Large intestine (tissue), 3 donors: ENCODE measurements around the gene EFNB1. TPM values are rescaled to one million over a fixed set of nuclear protein-coding genes. Genes with fewer than 3 reads are reported as not detected.
A peak's percentile ranks its signal among the peaks of the same experiment; 100 is the strongest.

ENCODE experiments used
- DNase-seq, 2 donors: peaks; one replicate each; pipeline versions ENCODE4 v3.0.0 to v3.0.0-alpha.2; 2013
- H3K27ac ChIP-seq: one replicate; pipeline ENCODE4 v1.5.1; 2013; ENCODE audit warnings: low read length
- H3K27me3 ChIP-seq: 2 replicates; pipeline ENCODE4 v1.6.1; 2013; ENCODE audit warnings: low read length; ENCODE audit not compliant: control insufficient read depth, insufficient read depth
- H3K36me3 ChIP-seq: 2 replicates; pipeline ENCODE4 v1.6.1; 2013; ENCODE audit warnings: low read length; ENCODE audit not compliant: control insufficient read depth, insufficient read depth
- H3K4me1 ChIP-seq: one replicate; pipeline ENCODE4 v1.6.1; 2013; ENCODE audit warnings: low read length; ENCODE audit not compliant: control insufficient read depth, insufficient read depth
- H3K4me3 ChIP-seq: one replicate; pipeline ENCODE4 v1.5.1; 2013; ENCODE audit warnings: low read length
- H3K9me3 ChIP-seq: one replicate; pipeline ENCODE4 v1.6.1; 2013; ENCODE audit warnings: mild to moderate bottlenecking, low read depth, low read length, moderate library complexity; ENCODE audit not compliant: control insufficient read depth
- WGBS: methylation state at CpG from one replicate; pipeline ENCODE4 v1.1.5; 2013; ENCODE audit warnings: low lambda C conversion rate; ENCODE audit not compliant: insufficient coverage; 5-methylcytosine and 5-hydroxymethylcytosine counted together
- polyA plus RNA-seq: library from polyadenylated mRNA; unstranded; fragments of 120-200 nt; gene quantifications from one replicate; pipeline ENCODE4 v1.2.1, GENCODE V29; 2013

Gene EFNB1
- polyA plus RNA-seq, 1 donor: 25.4 TPM

GRCh38 chrX:68878977-68879645, 50.3 kb downstream of the EFNB1 start:
- Histone ChIP-seq H3K27me3 (no peaks in the 10 kb centered on the region), H3K36me3 (no peaks in the 10 kb centered on the region), H3K4me3 (no peak overlapping the region), H3K27ac (no peak overlapping the region), H3K9me3 (no peaks in the 10 kb centered on the region), H3K4me1 (peaks cover 5% of the 10 kb centered on the region)
- DNase-seq: no peak
- WGBS: no CpG with 5 or more reads among the region's 11 CpGs

GRCh38 chrX:68880846-68881552, 52.2 kb downstream of the EFNB1 start:
- no peaks in the 10 kb centered on the region for H3K27me3 ChIP-seq
- no peak overlapping the region for H3K27ac ChIP-seq
- H3K4me3 ChIP-seq: no peak overlapping the region
- no peak for DNase-seq
- H3K9me3 ChIP-seq: no peaks in the 10 kb centered on the region
- peaks cover 5% of the 10 kb centered on the region for H3K4me1 ChIP-seq
- H3K36me3 ChIP-seq: no peaks in the 10 kb centered on the region
- no CpG with 5 or more reads among the region's 9 CpGs for WGBS

DNA sequence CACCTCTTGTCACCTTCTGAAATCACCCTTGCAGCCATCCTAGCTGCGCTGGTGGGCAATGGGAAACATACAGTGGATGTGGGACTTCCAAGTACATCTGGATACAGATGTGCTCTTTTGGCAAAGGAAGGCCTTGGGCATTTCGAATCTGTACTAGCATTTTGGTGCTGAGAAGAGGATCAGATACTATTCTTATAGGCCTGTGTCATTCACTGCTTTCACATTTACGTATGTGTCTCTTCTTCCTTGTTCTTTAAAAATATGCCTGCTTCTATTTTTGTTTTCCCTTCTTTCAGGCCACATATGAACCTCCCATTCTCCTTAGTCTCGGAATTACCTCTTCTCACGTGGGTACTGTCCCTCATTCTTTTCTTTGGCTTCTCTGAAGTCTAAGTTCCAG, 53.1 kb downstream of the EFNB1 start:
- Histone ChIP-seq H3K27me3 (no peaks in the 10 kb centered on the region), H3K4me3 (no peak overlapping the region), H3K9me3 (no peaks in the 10 kb centered on the region), H3K36me3 (no peaks in the 10 kb centered on the region), H3K4me1 (peaks cover 5% of the 10 kb centered on the region), H3K27ac (no peak overlapping the region)
- WGBS: 65% methylated on average over 2 of the region's 5 CpGs
- DNase-seq: peak in 1 of 2 donors; percentile 27

DNA sequence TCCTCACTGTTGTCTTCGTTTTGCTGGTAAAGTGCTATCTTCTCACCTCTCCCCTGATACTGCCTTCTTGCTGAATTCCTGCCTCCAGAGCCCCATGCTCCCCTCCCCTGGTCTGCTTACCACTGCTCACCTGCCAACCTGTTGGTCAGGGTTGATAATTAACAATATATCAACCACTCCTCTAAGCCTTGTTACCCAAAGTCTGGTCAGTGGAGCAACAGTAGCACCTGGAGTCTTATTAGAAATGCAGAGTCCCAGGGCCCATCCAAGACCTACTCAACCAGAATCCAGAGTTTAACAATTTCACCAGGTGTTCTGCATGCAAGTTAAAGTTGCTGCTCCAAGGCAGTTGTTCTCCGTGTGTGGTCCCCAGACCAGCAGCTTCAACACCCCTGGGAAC, 55.0 kb downstream of the EFNB1 start:
- peak in 1 of 2 donors; percentile 61 for DNase-seq
- WGBS: no CpG with 5 or more reads among the region's 2 CpGs
- Histone ChIP-seq H3K4me1 (peaks cover 5% of the 10 kb centered on the region), H3K4me3 (no peak overlapping the region), H3K9me3 (no peaks in the 10 kb centered on the region), H3K27me3 (no peaks in the 10 kb centered on the region), H3K36me3 (no peaks in the 10 kb centered on the region), H3K27ac (no peak overlapping the region)

- H3K36me3 ChIP-seq: no peaks in the 10 kb centered on the region
- no peaks in the 10 kb centered on the region for H3K9me3 ChIP-seq
- no peaks in the 10 kb centered on the region for H3K27me3 ChIP-seq
- peaks cover 15% of the 10 kb centered on the region for H3K4me1 ChIP-seq
- H3K4me3 ChIP-seq: no peak overlapping the region
- WGBS: no CpG with 5 or more reads among the region's 4 CpGs
- DNase-seq: no peak
- H3K27ac ChIP-seq: no peak overlapping the region
Observed at GRCh38 chrX:68889249-68889648, 60.4 kb downstream of the EFNB1 start.

Other genes starting within 250 kb of the EFNB1 start
- 2.6 TPM for gene STARD8, start 181.4 kb upstream of the EFNB1 start, polyA plus RNA-seq